ENCODE measurements around the gene NQO2.
"Not testable (repeated sequence)": the region's sequence is repeated elsewhere in the genome, so short reads cannot be mapped to it uniquely, and the experiment has no call there.

The NQO2 gene

GRCh38 chr6:3001773-3002293 lies 2.1 kb downstream of the NQO2 start:
- peak; percentile 59 for TF ChIP-seq CTCF (IDR thresholded peaks at IDR 0.05; ENCODE audit: insufficient read depth, low read length, poor library complexity, severe bottlenecking)
- Histone ChIP-seq H3K27me3 (replicated peaks; ENCODE audit: control insufficient read depth, insufficient read depth, low read length) (no peaks in the 10 kb centered on the region), H3K36me3 (ENCODE audit: control insufficient read depth, insufficient read depth, low read length) (no peaks in the 10 kb centered on the region), H3K4me3 (replicated peaks; ENCODE audit: low read depth, low read length) (no peak overlapping the region)
- DNase-seq (ENCODE audit: extremely low read depth, insufficient read length): no peak

- H3K27me3 ChIP-seq (replicated peaks; ENCODE audit: control insufficient read depth, insufficient read depth, low read length); DNase-seq (ENCODE audit: extremely low read depth, insufficient read length); H3K4me3 ChIP-seq (replicated peaks; ENCODE audit: low read depth, low read length); H3K36me3 ChIP-seq (ENCODE audit: control insufficient read depth, insufficient read depth, low read length): not testable (repeated sequence)
Measured at GRCh38 chr6:3003226-3003625, 3.5 kb downstream of the NQO2 start.

- TF ChIP-seq CTCF (IDR thresholded peaks at IDR 0.05; ENCODE audit: insufficient read depth, low read length, poor library complexity, severe bottlenecking): no peak
- Histone ChIP-seq H3K4me3 (replicated peaks; ENCODE audit: low read depth, low read length) (no peak overlapping the region), H3K27me3 (replicated peaks; ENCODE audit: control insufficient read depth, insufficient read depth, low read length) (no peaks in the 10 kb centered on the region), H3K36me3 (ENCODE audit: control insufficient read depth, insufficient read depth, low read length) (no peaks in the 10 kb centered on the region)
- DNase-seq (ENCODE audit: extremely low read depth, insufficient read length): no peak
Measured at GRCh38 chr6:3005077-3005476, 5.4 kb downstream of the NQO2 start.

- DNase-seq (ENCODE audit: extremely low read depth, insufficient read length): no peak
- TF ChIP-seq CTCF (IDR thresholded peaks at IDR 0.05; ENCODE audit: insufficient read depth, low read length, poor library complexity, severe bottlenecking): no peak
- Histone ChIP-seq H3K36me3 (ENCODE audit: control insufficient read depth, insufficient read depth, low read length) (no peaks in the 10 kb centered on the region), H3K4me3 (replicated peaks; ENCODE audit: low read depth, low read length) (no peak overlapping the region), H3K27me3 (replicated peaks; ENCODE audit: control insufficient read depth, insufficient read depth, low read length) (no peaks in the 10 kb centered on the region)
Measured at GRCh38 chr6:3005874-3006273, 6.2 kb downstream of the NQO2 start.

GRCh38 chr6:3006476-3006875 lies 6.8 kb downstream of the NQO2 start:
- H3K27me3 ChIP-seq (replicated peaks; ENCODE audit: control insufficient read depth, insufficient read depth, low read length): no peaks in the 10 kb centered on the region
- no peak overlapping the region for H3K4me3 ChIP-seq (replicated peaks; ENCODE audit: low read depth, low read length)
- no peak for DNase-seq (ENCODE audit: extremely low read depth, insufficient read length)
- H3K36me3 ChIP-seq (ENCODE audit: control insufficient read depth, insufficient read depth, low read length): no peaks in the 10 kb centered on the region
- no peak for TF ChIP-seq CTCF (IDR thresholded peaks at IDR 0.05; ENCODE audit: insufficient read depth, low read length, poor library complexity, severe bottlenecking)

GRCh38 chr6:3007571-3007970 lies 7.9 kb downstream of the NQO2 start:
- no peak for DNase-seq (ENCODE audit: extremely low read depth, insufficient read length)
- no peak for TF ChIP-seq CTCF (IDR thresholded peaks at IDR 0.05; ENCODE audit: insufficient read depth, low read length, poor library complexity, severe bottlenecking)
- H3K4me3 ChIP-seq (replicated peaks; ENCODE audit: low read depth, low read length): no peak overlapping the region
- H3K36me3 ChIP-seq (ENCODE audit: control insufficient read depth, insufficient read depth, low read length): no peaks in the 10 kb centered on the region
- no peaks in the 10 kb centered on the region for H3K27me3 ChIP-seq (replicated peaks; ENCODE audit: control insufficient read depth, insufficient read depth, low read length)

- H3K4me3 ChIP-seq (replicated peaks; ENCODE audit: low read depth, low read length); H3K27me3 ChIP-seq (replicated peaks; ENCODE audit: control insufficient read depth, insufficient read depth, low read length); H3K36me3 ChIP-seq (ENCODE audit: control insufficient read depth, insufficient read depth, low read length); DNase-seq (ENCODE audit: extremely low read depth, insufficient read length): not testable (repeated sequence)
Measured at GRCh38 chr6:3008712-3009265, 9.1 kb downstream of the NQO2 start.
